HG02571 (cell line): ENCODE data around the gene C16orf78.
A peak's percentile ranks its signal among the peaks of the same experiment; 100 is the strongest.

Experiments used
- ATAC-seq: cut with Tn5 transposase; IDR thresholded peaks from one replicate; pipeline ENCODE4 v1.9.1; 2021; ENCODE audit warnings: mild to moderate bottlenecking, moderate library complexity; ENCODE audit not compliant: unreplicated experiment

C16orf78 gene

GRCh38 chr16:49428808-49429207 is 55.2 kb downstream of the C16orf78 start:
- no peak for ATAC-seq

- ATAC-seq, result no peak
Measured at GRCh38 chr16:49431040-49431439, 57.4 kb downstream of the C16orf78 start.

GRCh38 chr16:49431591-49432290 is 58.1 kb downstream of the C16orf78 start:
- ATAC-seq, result no peak

GRCh38 chr16:49434733-49435132 is 61.1 kb downstream of the C16orf78 start:
- no peak for ATAC-seq

- no peak for ATAC-seq
Measured at GRCh38 chr16:49436181-49436580, 62.6 kb downstream of the C16orf78 start.

- no peak for ATAC-seq
Measured at GRCh38 chr16:49437344-49437743, 63.7 kb downstream of the C16orf78 start.

GRCh38 chr16:49439050-49439449 is 65.4 kb downstream of the C16orf78 start:
- no peak for ATAC-seq

- no peak for ATAC-seq
Measured at GRCh38 chr16:49439676-49440075, 66.1 kb downstream of the C16orf78 start.

GRCh38 chr16:49440156-49441065 is 66.8 kb downstream of the C16orf78 start:
- no peak for ATAC-seq

GRCh38 chr16:49441366-49441780 is 67.8 kb downstream of the C16orf78 start:
- ATAC-seq, result peak; percentile 94

- ATAC-seq, result no peak
Measured at GRCh38 chr16:49442805-49443204, 69.2 kb downstream of the C16orf78 start.

- no peak for ATAC-seq
Measured at GRCh38 chr16:49443576-49443975, 70.0 kb downstream of the C16orf78 start.

GRCh38 chr16:49446805-49447204 is 73.2 kb downstream of the C16orf78 start:
- no peak for ATAC-seq
